Stimulated activated CD4-positive, alpha-beta T cell treated with anti-CD3 and anti-CD28 coated beads, Interleukin-2, amount 100 ng/mL, for 48 hours (primary cell): ENCODE measurements around the gene RSPH6A.
"Not testable (repeated sequence)": the region's sequence is repeated elsewhere in the genome, so short reads cannot be mapped to it uniquely, and the experiment has no call there.

Experiments used
- DNase-seq, 2 donors: peaks; one replicate each; pipeline ENCODE4 v3.0.0-alpha.2; 2020

Gene RSPH6A

GRCh38 chr19:45764475-45764874, 50.6 kb downstream of the RSPH6A start:
- no peak for DNase-seq

GRCh38 chr19:45763691-45764294, 51.3 kb downstream of the RSPH6A start:
- DNase-seq = no peak

GRCh38 chr19:45762870-45763631, 52.1 kb downstream of the RSPH6A start:
- no peak for DNase-seq

GRCh38 chr19:45761714-45762113, 53.4 kb downstream of the RSPH6A start:
- no peak for DNase-seq

GRCh38 chr19:45758921-45759320, 56.2 kb downstream of the RSPH6A start:
- no peak for DNase-seq

- DNase-seq = no peak
Measured at GRCh38 chr19:45757695-45758094, 57.4 kb downstream of the RSPH6A start.

GRCh38 chr19:45754323-45754722, 60.8 kb downstream of the RSPH6A start:
- DNase-seq = no peak

GRCh38 chr19:45753548-45753947, 61.6 kb downstream of the RSPH6A start:
- DNase-seq = no peak

GRCh38 chr19:45752639-45753038, 62.5 kb downstream of the RSPH6A start:
- DNase-seq = no peak

- DNase-seq = not testable (repeated sequence)
Measured at GRCh38 chr19:45751483-45751882, 63.6 kb downstream of the RSPH6A start.

- no peak for DNase-seq
Measured at GRCh38 chr19:45747513-45747912, 67.6 kb downstream of the RSPH6A start.

GRCh38 chr19:45746866-45747265, 68.2 kb downstream of the RSPH6A start:
- DNase-seq = no peak
